GM19240 (cell line): ENCODE measurements around the gene ATG9B.
A peak's percentile ranks its signal among the peaks of the same experiment; 100 is the strongest.

Experiments
- DNase-seq: peaks from one replicate; pipeline ENCODE4 v3.0.0; 2011; ENCODE audit warnings: low spot score; ENCODE audit not compliant: insufficient read length

Gene ATG9B

GRCh38 chr7:151003572-151003971, 20.7 kb downstream of the ATG9B start:
- no peak for DNase-seq

GRCh38 chr7:151001546-151001945, 22.7 kb downstream of the ATG9B start:
- DNase-seq = no peak

GRCh38 chr7:151000897-151001495, 23.3 kb downstream of the ATG9B start:
- no peak for DNase-seq

- no peak for DNase-seq
Measured at GRCh38 chr7:150999497-151000230, 24.6 kb downstream of the ATG9B start.

- DNase-seq = no peak
Measured at GRCh38 chr7:150999001-150999400, 25.3 kb downstream of the ATG9B start.

- no peak for DNase-seq
Measured at GRCh38 chr7:150998341-150998740, 26.0 kb downstream of the ATG9B start.

- DNase-seq = no peak
Measured at GRCh38 chr7:150997817-150998216, 26.5 kb downstream of the ATG9B start.

GRCh38 chr7:150997075-150997511, 27.2 kb downstream of the ATG9B start:
- no peak for DNase-seq

GRCh38 chr7:150996376-150997074, 27.8 kb downstream of the ATG9B start:
- no peak for DNase-seq

- no peak for DNase-seq
Measured at GRCh38 chr7:150994838-150995510, 29.3 kb downstream of the ATG9B start.

- DNase-seq = no peak
Measured at GRCh38 chr7:150994141-150994837, 30.0 kb downstream of the ATG9B start.

- DNase-seq = no peak
Measured at GRCh38 chr7:150993511-150993910, 30.8 kb downstream of the ATG9B start.

GRCh38 chr7:150992833-150993302, 31.4 kb downstream of the ATG9B start:
- no peak for DNase-seq

GRCh38 chr7:150992051-150992640, 32.1 kb downstream of the ATG9B start:
- DNase-seq = no peak

- no peak for DNase-seq
Measured at GRCh38 chr7:150990416-150991186, 33.7 kb downstream of the ATG9B start, which contains the start of gene NOS3. NOS3 (plus strand) TSS chr7:150991017; CDS start chr7:150993804, 2,787 bp downstream.

- no peak for DNase-seq
Measured at GRCh38 chr7:150989456-150989855, 34.8 kb downstream of the ATG9B start.

GRCh38 chr7:150988230-150989226, 35.8 kb downstream of the ATG9B start:
- DNase-seq = peak; percentile 69

- DNase-seq = no peak
Measured at GRCh38 chr7:150986556-150986955, 37.7 kb downstream of the ATG9B start.

GRCh38 chr7:150986099-150986512, 38.2 kb downstream of the ATG9B start:
- DNase-seq = peak; percentile 50
